DMS53 (cell line): ENCODE results near the gene PDCL2.
"Not testable (repeated sequence)": the region's sequence is repeated elsewhere in the genome, so short reads cannot be mapped to it uniquely, and the experiment has no call there.

Experiments used
- DNase-seq: peaks from one replicate; lab custom pipeline; 2025; lab: John Stamatoyannopoulos, UW

Gene PDCL2

GRCh38 chr4:55592014-55592413 lies at the start of gene PDCL2:
Gene PDCL2, minus strand, starts transcription at chr4:55592245. Its CDS starts 136 bp downstream, at chr4:55592109.
- DNase-seq = peak; percentile 80

- DNase-seq = no peak
These were observed 45.3 kb upstream of the PDCL2 start for GRCh38 chr4:55637272-55637820.

- no peak for DNase-seq
These were observed 44.6 kb upstream of the PDCL2 start for GRCh38 chr4:55636656-55636999.

GRCh38 chr4:55635741-55636655 lies 44.0 kb upstream of the PDCL2 start, which contains the start of gene NMU:
Gene NMU, minus strand, starts transcription at chr4:55636298. Its CDS starts 106 bp downstream, at chr4:55636192.
- peak; percentile 80 for DNase-seq

- peak; percentile 18 for DNase-seq
These were observed 43.2 kb upstream of the PDCL2 start for GRCh38 chr4:55635282-55635681.

- DNase-seq = no peak
These were observed 42.5 kb upstream of the PDCL2 start for GRCh38 chr4:55634417-55635128.

GRCh38 chr4:55633903-55634302 lies 41.9 kb upstream of the PDCL2 start:
- DNase-seq = no peak

GRCh38 chr4:55625835-55626234 lies 33.8 kb upstream of the PDCL2 start:
- no peak for DNase-seq

GRCh38 chr4:55624063-55624462 lies 32.0 kb upstream of the PDCL2 start:
- DNase-seq = not testable (repeated sequence)

GRCh38 chr4:55618546-55619143 lies 26.6 kb upstream of the PDCL2 start:
- peak; percentile 41 for DNase-seq

- DNase-seq = no peak
These were observed 25.6 kb upstream of the PDCL2 start for GRCh38 chr4:55617587-55618197.

- DNase-seq = no peak
These were observed 23.0 kb upstream of the PDCL2 start for GRCh38 chr4:55615008-55615407.

GRCh38 chr4:55613621-55614020 lies 21.6 kb upstream of the PDCL2 start:
- no peak for DNase-seq

- DNase-seq = no peak
These were observed 20.3 kb upstream of the PDCL2 start for GRCh38 chr4:55612341-55612740.

GRCh38 chr4:55611358-55612059 lies 19.5 kb upstream of the PDCL2 start:
- DNase-seq = no peak

GRCh38 chr4:55610381-55610780 lies 18.3 kb upstream of the PDCL2 start:
- no peak for DNase-seq

- no peak for DNase-seq
These were observed 17.4 kb upstream of the PDCL2 start for GRCh38 chr4:55609393-55609866.

GRCh38 chr4:55608591-55608990 lies 16.5 kb upstream of the PDCL2 start:
- DNase-seq = no peak

- DNase-seq = no peak
These were observed 13.0 kb upstream of the PDCL2 start for GRCh38 chr4:55604996-55605395.

- no peak for DNase-seq
These were observed 8.6 kb upstream of the PDCL2 start for GRCh38 chr4:55600640-55601039.

GRCh38 chr4:55598641-55599040 lies 6.6 kb upstream of the PDCL2 start:
- no peak for DNase-seq
